HEK293T (cell line): ENCODE results near the gene ZBTB43.

ENCODE experiments used
- CTCF ChIA-PET: fragments of 350-600 bp; formaldehyde crosslinking; extraction: SDS; loops from one replicate; lab custom pipeline; 2021; ENCODE audit warnings: antibody characterized with exemption, inconsistent platforms; lab: Yijun Ruan, JAX
- POLR2A ChIA-PET: fragments of 350-600 bp; formaldehyde crosslinking; extraction: SDS; loops from one replicate; lab custom pipeline; 2020; ENCODE audit warnings: antibody characterized with exemption, inconsistent platforms; lab: Yijun Ruan, JAX
- DNase-seq: peaks from one replicate; pipeline ENCODE4 v3.0.0; 2012; ENCODE audit warnings: mixed read lengths; ENCODE audit errors: extremely low spot score
- ARNT ChIP-seq: fragments of 450-650 bp; IDR thresholded peaks from 2 replicates; pipeline ENCODE4 v1.6.1; 2017; ENCODE audit warnings: mild to moderate bottlenecking
- BHLHE40 ChIP-seq: fragments of 450-650 bp; IDR thresholded peaks from 2 replicates; pipeline ENCODE4 v1.6.1; 2016; ENCODE audit warnings: mild to moderate bottlenecking, moderate library complexity, borderline replicate concordance
- CTBP1 ChIP-seq: fragments of 450-650 bp; IDR thresholded peaks from 2 replicates; pipeline ENCODE4 v1.6.1; 2016; ENCODE audit warnings: borderline replicate concordance
- ELF4 ChIP-seq: fragments of 450-650 bp; IDR thresholded peaks from 2 replicates; pipeline ENCODE4 v1.6.1; 2017; ENCODE audit warnings: antibody characterized with exemption
- FOXA1 ChIP-seq: fragments of 450-650 bp; IDR thresholded peaks from 2 replicates; pipeline ENCODE4 v1.6.1; 2016; ENCODE audit warnings: mild to moderate bottlenecking
- FOXK2 ChIP-seq: fragments of 450-650 bp; IDR thresholded peaks from 2 replicates; pipeline ENCODE4 v1.6.1; 2016; ENCODE audit warnings: mild to moderate bottlenecking
- FOXM1 ChIP-seq: fragments of 450-650 bp; IDR thresholded peaks from 2 replicates; pipeline ENCODE4 v1.6.1; 2017; ENCODE audit warnings: mild to moderate bottlenecking, borderline replicate concordance
- HDGF ChIP-seq: fragments of 450-650 bp; IDR thresholded peaks from 2 replicates; pipeline ENCODE4 v1.6.1; 2017; ENCODE audit warnings: antibody characterized with exemption, borderline replicate concordance
- L3MBTL2 ChIP-seq: fragments of 450-650 bp; conservative IDR thresholded peaks from 2 replicates; pipeline ENCODE4 v1.6.1; 2016; ENCODE audit warnings: mild to moderate bottlenecking
- LEF1 ChIP-seq: fragments of 450-650 bp; IDR thresholded peaks from 2 replicates; pipeline ENCODE4 v1.6.1; 2017; ENCODE audit warnings: mild to moderate bottlenecking, borderline replicate concordance
- NFRKB ChIP-seq: fragments of 450-650 bp; IDR thresholded peaks from 2 replicates; pipeline ENCODE4 v1.6.1; 2016; ENCODE audit warnings: mild to moderate bottlenecking, moderate library complexity
- SP1 ChIP-seq: fragments of 450-650 bp; IDR thresholded peaks from 2 replicates; pipeline ENCODE4 v1.6.1; 2017
- SUZ12 ChIP-seq: fragments of 450-650 bp; IDR thresholded peaks from 2 replicates; pipeline ENCODE4 v1.6.1; 2016; ENCODE audit warnings: mild to moderate bottlenecking
- TARDBP ChIP-seq: fragments of 450-650 bp; IDR thresholded peaks from 2 replicates; pipeline ENCODE4 v1.6.1; 2016
- ZNF384 ChIP-seq: fragments of 450-650 bp; IDR thresholded peaks from 2 replicates; pipeline ENCODE4 v1.6.1; 2016
- TF ChIP-seq, protein P1 (sequence below): fragments of 450-650 bp; IDR thresholded peaks from 2 replicates; pipeline ENCODE4 v1.6.1; 2016

Gene ZBTB43

GRCh38 chr9:126788634-126789349 is 16.0 kb upstream of the ZBTB43 start:
- DNase-seq: no peak
- TF ChIP-seq FOXK2 (no peak), TARDBP (no peak), FOXM1 (no peak), L3MBTL2 (no peak), ELF4 (no peak), LEF1 (no peak), CTBP1 (no peak), SUZ12 (no peak), BHLHE40 (no peak), ZNF384 (no peak), SP1 (no peak), ARNT (no peak), NFRKB (no peak), FOXA1 (no peak), HDGF (no peak)
- TF ChIP-seq, protein P1, sequence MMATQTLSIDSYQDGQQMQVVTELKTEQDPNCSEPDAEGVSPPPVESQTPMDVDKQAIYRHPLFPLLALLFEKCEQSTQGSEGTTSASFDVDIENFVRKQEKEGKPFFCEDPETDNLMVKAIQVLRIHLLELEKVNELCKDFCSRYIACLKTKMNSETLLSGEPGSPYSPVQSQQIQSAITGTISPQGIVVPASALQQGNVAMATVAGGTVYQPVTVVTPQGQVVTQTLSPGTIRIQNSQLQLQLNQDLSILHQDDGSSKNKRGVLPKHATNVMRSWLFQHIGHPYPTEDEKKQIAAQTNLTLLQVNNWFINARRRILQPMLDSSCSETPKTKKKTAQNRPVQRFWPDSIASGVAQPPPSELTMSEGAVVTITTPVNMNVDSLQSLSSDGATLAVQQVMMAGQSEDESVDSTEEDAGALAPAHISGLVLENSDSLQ: no peak
- POLR2A ChIA-PET: interaction anchor here (1.8 kb wide), 1 partner anchor 16 kb away, joined by 5 read pairs; the partner anchor contains the start of gene ZBTB43
- CTCF ChIA-PET: interaction anchor here (0.6 to 2.2 kb wide), 2 partner anchors 83 to 98 kb away, joined by 3 to 10 read pairs; no protein-coding TSS in a partner anchor

- ChIA-PET POLR2A (no interaction called here), CTCF (interaction anchor here (0.6 kb wide), 1 partner anchor 9 kb away, joined by 3 read pairs; no protein-coding TSS in a partner anchor)
- no peak for DNase-seq
- TF ChIP-seq, protein P1: no peak
Measured at GRCh38 chr9:126790561-126790960, 14.3 kb upstream of the ZBTB43 start.

DNA sequence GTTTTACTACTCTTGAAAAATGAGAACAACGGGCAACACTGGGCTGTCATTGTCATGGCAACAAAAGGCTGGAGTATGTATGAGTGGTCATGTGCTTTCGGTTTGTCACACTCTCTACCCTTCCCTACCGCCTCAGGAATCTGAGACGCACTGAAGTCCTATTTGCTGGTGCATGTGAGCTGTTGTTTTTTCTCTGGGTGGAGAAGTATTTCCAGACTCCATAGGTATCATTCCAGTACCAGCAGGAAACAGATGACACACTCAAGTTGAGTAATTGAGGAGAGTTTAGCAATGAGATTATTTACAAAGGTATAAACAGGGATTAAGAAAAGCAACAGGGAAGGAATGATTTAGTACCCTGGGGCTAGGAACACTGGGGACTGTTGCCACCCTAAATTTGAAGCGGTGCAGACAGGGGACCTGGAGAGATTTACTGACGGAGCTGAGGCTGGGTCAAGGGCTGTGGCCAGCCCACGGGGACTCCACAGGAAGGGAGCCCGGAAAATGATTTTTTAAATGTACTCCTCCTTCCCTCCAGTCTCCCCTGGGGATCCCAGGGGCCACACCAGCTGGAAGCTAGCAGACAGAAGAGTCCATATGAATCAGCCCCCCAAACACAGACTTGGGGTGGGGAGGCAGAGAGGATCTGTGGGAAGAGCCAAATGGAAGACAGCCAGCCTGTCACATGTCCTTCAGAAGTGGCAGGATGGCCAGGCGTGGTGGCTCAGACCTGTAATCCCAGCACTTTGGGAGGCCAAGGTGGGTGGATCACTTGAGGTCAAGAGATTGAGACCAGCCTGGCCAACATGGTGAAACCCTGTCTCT is 13.2 kb upstream of the ZBTB43 start:
- peak; percentile 49 for DNase-seq
- no peak for TF ChIP-seq ELF4
- TF ChIP-seq SUZ12: no peak
- TF ChIP-seq HDGF: no peak
- TF ChIP-seq LEF1: no peak
- TF ChIP-seq CTBP1: peak; percentile 72; the same call in 1 of the 2 replicates
- TF ChIP-seq FOXK2: no peak
- TF ChIP-seq SP1: no peak
- no peak for TF ChIP-seq FOXM1
- TF ChIP-seq ZNF384: no peak
- TF ChIP-seq TARDBP: no peak
- TF ChIP-seq NFRKB: no peak
- TF ChIP-seq L3MBTL2: no peak
- TF ChIP-seq FOXA1: no peak
- no peak for TF ChIP-seq ARNT
- no peak for TF ChIP-seq BHLHE40
- TF ChIP-seq, protein P1: peak; percentile 88
- POLR2A ChIA-PET: interaction anchor here (3.7 kb wide), 1 partner anchor 14 kb away, joined by 21 read pairs; the partner anchor contains the start of gene ZBTB43
- CTCF ChIA-PET: interaction anchor here (2.0 kb wide), 1 partner anchor 85 kb away, joined by 6 read pairs; no protein-coding TSS in a partner anchor

DNA sequence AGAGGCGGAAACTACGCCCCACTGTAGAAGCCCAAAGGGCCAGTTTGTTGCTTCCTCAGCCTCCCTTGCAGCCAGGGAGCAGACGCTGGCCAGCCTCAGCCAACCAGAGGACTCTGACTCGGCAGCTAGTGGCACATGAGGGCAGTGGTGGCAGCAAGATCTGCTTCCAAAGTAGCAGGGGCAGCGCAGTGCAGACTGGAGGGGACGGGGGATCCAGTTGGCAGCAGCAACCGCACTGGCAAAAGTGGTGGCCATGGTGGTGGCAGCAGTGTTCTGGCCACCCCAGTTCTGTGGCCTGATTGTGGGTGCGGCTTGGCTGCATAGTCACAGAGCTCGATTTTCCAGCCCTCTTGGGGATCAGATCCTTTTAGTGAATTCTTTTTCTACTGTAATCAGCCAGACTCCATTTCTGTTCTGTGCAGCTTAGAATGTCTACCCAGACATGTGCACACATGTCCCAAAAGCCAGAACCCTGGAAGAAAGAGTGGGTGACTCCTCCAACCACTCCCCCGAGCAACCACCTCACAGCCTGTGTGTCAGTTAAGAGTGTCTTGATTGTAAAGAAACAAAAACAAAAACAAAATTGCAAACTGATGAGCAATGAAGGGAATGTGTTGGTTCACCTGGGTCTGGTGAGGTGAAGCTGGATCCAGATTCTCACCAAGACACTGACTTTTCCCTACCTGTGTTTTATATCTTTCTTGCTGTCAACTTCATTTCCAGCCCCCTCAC is 11.0 kb upstream of the ZBTB43 start:
- no peak for TF ChIP-seq FOXK2
- TF ChIP-seq LEF1: no peak
- TF ChIP-seq ZNF384: no peak
- no peak for TF ChIP-seq ELF4
- TF ChIP-seq NFRKB: no peak
- no peak for TF ChIP-seq HDGF
- TF ChIP-seq L3MBTL2: no peak
- TF ChIP-seq CTBP1: no peak
- TF ChIP-seq, protein P1: no peak
- no peak for TF ChIP-seq BHLHE40
- TF ChIP-seq ARNT: no peak
- no peak for TF ChIP-seq SUZ12
- no peak for TF ChIP-seq FOXA1
- ChIA-PET CTCF (interaction anchor here (0.7 kb wide), 1 partner anchor 17 kb away, joined by 3 read pairs; no protein-coding TSS in a partner anchor), POLR2A (interaction anchor here (3.7 kb wide), 1 partner anchor 12 kb away, joined by 21 read pairs; the partner anchor contains the start of gene ZBTB43)
- no peak for DNase-seq
